ENCODE results near the gene MED26. TPM values are rescaled to one million over a fixed set of nuclear protein-coding genes. Genes with fewer than 3 reads are reported as not detected.

MED26 gene
- polyA plus RNA-seq, 3 donors from 2014 or later = 1.2 to 5.3 (median 2.0) TPM

GRCh38 chr19:16589917-16590316, 38.1 kb downstream of the MED26 start:
- Mint-ChIP-seq H3K27me3 (ENCODE audit: low read depth in 3 of 3) (peaks cover 7 to 35% (median 21%) of the 10 kb centered on the region in 3 donors), H3K27ac (peak overlapping the region in 5 of 6 donors; percentile 46 to 98 (median 96)), H3K4me1 (peaks cover 75 to 83% of the 10 kb centered on the region in 2 donors), H3K9me3 (no peaks in the 10 kb centered on the region), H3K4me3 (no peak overlapping the region), H3K36me3 (no peaks in the 10 kb centered on the region)
- no peak for DNase-seq

- no peak for DNase-seq
- peaks cover 9 to 35% (median 24%) of the 10 kb centered on the region in 3 donors for H3K27me3 Mint-ChIP-seq (ENCODE audit: low read depth in 3 of 3)
- H3K27ac Mint-ChIP-seq = peak overlapping the region; percentile 90 to 98 (median 97)
- peak overlapping the region; percentile 76 to 85 (median 81) for H3K4me3 Mint-ChIP-seq
- H3K4me1 Mint-ChIP-seq = peaks cover 75 to 83% of the 10 kb centered on the region in 2 donors
- H3K36me3 Mint-ChIP-seq = no peaks in the 10 kb centered on the region
- no peaks in the 10 kb centered on the region for H3K9me3 Mint-ChIP-seq
Observed at GRCh38 chr19:16588824-16589577, 39.0 kb downstream of the MED26 start.

DNA sequence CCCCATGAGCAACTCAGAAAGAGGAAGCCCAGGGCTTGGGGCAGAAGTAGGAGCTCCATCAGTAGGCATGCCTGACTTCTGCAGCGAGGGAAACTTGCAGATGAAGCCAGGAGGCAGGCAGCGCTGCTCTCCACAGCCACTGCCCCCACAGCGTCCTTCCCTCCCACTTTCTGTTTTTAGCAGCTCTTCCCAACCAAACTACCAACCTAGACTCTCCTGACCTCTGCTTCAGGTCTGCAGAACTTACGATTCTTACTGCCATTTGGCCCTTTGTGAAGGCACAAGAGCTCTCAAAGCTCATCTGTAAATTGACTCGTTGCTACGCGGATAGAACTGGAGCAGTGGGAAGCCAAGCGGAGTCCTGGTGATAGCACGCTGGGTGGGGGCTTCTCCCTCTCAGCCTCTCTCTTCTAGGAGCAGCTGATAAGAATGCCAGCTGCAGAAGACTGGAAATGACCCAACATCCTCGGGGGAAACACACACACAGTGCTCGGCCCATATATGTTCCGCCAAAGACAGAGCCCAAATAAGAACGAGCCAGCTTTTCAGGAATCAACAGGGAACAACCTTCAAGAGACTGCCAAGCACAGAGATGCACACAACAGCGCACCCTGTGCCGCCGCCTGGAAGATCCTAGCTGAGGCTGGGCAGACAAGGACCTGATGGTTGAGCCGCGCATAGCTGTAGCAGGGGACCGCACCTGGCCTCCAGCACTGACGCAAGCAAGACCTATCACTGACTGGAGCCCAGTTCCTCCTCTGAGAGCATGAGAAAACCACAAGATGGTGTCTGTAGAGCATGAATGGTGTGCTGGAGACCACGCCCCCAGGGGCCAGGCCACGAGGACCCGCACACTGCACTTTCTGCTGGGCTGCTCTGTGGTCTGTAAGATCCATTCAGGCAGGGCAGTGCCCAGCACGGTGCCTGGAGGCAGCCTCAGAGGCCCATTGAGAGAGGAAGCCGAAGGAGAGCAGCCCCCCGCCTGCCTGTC, 39.9 kb downstream of the MED26 start:
- H3K27ac Mint-ChIP-seq = peak overlapping the region; percentile 90 to 98 (median 97)
- H3K36me3 Mint-ChIP-seq = no peaks in the 10 kb centered on the region
- no peaks in the 10 kb centered on the region for H3K9me3 Mint-ChIP-seq
- H3K4me1 Mint-ChIP-seq = peaks cover 75 to 83% of the 10 kb centered on the region in 2 donors
- peak overlapping the region; percentile 76 to 85 (median 81) for H3K4me3 Mint-ChIP-seq
- peaks cover 17 to 39% (median 30%) of the 10 kb centered on the region in 3 donors for H3K27me3 Mint-ChIP-seq (ENCODE audit: low read depth in 3 of 3)
- peak; percentile 81 to 86 (median 84) for DNase-seq

DNA sequence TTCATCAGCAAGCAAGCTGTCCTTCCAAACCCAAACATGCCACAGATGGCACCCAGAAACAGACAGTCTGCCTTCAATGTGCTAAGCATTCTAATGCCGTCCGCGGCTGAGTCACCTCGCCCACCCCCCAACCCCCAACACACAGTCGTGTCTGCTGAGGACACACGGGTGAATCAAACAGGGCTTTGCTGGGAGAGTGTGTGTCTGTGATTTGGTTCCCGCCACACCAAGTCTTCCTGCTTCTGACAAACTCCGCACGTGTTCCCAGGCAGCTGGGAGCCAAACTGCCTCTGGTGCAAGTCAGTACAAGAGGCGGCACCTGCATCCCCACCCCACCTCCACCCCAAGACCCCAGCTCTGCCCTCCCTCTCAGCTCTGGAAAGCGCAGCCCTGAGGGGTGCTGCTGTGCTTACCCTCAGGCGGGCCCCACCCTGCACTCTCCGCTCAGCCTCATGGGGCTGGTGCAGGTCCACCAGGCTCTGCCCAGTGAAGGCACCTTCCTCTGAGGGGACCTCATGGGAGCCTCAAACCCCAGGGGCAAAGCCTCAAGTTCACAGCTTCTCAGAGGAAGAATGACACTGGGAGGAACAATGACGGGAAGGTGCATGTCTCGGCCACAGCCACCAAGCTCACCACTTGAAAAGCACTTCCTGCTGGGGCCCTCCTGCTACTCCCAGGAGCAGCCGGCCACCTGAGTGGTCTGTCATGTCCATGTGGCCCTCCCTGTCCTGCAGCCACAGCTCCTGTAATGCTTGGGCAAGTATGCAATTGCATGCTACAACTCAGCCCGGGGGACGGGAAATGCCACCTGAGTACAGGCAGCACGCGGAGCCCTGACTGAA, 40.8 kb downstream of the MED26 start:
- peaks cover 17 to 40% (median 30%) of the 10 kb centered on the region in 3 donors for H3K27me3 Mint-ChIP-seq (ENCODE audit: low read depth in 3 of 3)
- H3K27ac Mint-ChIP-seq = peak overlapping the region; percentile 90 to 98 (median 97)
- peak; percentile 76 to 86 (median 84) for DNase-seq
- no peaks in the 10 kb centered on the region for H3K36me3 Mint-ChIP-seq
- H3K4me3 Mint-ChIP-seq = peak overlapping the region; percentile 76 to 85 (median 81)
- H3K4me1 Mint-ChIP-seq = peaks cover 77 to 83% of the 10 kb centered on the region in 2 donors
- no peaks in the 10 kb centered on the region for H3K9me3 Mint-ChIP-seq

- H3K27me3 Mint-ChIP-seq (ENCODE audit: low read depth in 3 of 3) = peaks cover 17 to 40% (median 34%) of the 10 kb centered on the region in 3 donors
- peak overlapping the region; percentile 34 to 98 (median 97) for H3K27ac Mint-ChIP-seq
- H3K36me3 Mint-ChIP-seq = no peaks in the 10 kb centered on the region
- DNase-seq = no peak
- H3K4me1 Mint-ChIP-seq = peaks cover 82 to 83% of the 10 kb centered on the region in 2 donors
- H3K4me3 Mint-ChIP-seq = peak overlapping the region; percentile 80 to 85 (median 81)
- no peaks in the 10 kb centered on the region for H3K9me3 Mint-ChIP-seq
Observed at GRCh38 chr19:16586477-16586871, 41.5 kb downstream of the MED26 start.

DNA sequence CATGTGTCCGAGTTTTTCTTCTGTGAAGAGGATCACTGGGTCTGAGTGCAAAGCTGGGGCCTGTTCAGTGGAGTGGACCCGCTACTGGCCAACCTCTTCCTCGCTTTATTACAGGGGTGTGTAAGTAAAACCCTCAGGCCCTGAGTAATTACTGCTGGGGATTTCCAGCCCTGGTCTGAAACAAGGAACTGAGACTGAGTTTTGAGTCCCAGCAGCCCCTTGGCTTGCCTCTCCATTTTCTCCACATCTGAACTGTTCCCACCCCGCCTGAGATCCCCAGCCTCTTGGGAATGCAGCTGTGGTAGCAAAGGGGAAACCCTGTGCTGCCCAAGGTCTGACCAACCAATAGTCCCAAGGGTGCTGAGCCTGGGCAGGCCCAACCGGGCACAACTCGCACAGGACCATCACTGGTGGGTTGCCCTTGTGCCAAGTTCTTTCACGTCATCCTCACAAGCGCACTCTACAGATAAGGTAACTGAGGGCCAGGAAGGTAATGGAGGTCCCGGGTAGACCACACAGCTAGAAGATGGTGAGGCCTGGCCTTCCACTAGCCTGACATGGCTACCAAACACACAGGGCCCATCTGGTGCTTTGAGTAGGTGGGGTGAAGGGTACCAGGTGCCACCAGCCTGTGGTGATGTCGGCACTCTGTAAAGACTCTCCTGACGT, 42.1 kb downstream of the MED26 start:
- Mint-ChIP-seq H3K27ac (peak overlapping the region; percentile 34 to 98 (median 96)), H3K4me1 (peaks cover 82% of the 10 kb centered on the region in 2 donors), H3K36me3 (no peaks in the 10 kb centered on the region), H3K9me3 (no peaks in the 10 kb centered on the region), H3K4me3 (peak overlapping the region; percentile 45 to 80 (median 61)), H3K27me3 (ENCODE audit: low read depth in 3 of 3) (peaks cover 18 to 40% (median 34%) of the 10 kb centered on the region in 3 donors)
- peak in 1 of 3 donors; percentile 44 for DNase-seq

- Mint-ChIP-seq H3K27ac (peak overlapping the region; percentile 90 to 98 (median 96)), H3K4me3 (peak overlapping the region; percentile 76 to 87 (median 84)), H3K4me1 (peaks cover 82 to 83% of the 10 kb centered on the region in 2 donors), H3K9me3 (no peaks in the 10 kb centered on the region), H3K27me3 (ENCODE audit: low read depth in 3 of 3) (peaks cover 19 to 40% (median 34%) of the 10 kb centered on the region in 3 donors), H3K36me3 (no peaks in the 10 kb centered on the region)
- no peak for DNase-seq
Observed at GRCh38 chr19:16585094-16585801, 42.8 kb downstream of the MED26 start.

DNA sequence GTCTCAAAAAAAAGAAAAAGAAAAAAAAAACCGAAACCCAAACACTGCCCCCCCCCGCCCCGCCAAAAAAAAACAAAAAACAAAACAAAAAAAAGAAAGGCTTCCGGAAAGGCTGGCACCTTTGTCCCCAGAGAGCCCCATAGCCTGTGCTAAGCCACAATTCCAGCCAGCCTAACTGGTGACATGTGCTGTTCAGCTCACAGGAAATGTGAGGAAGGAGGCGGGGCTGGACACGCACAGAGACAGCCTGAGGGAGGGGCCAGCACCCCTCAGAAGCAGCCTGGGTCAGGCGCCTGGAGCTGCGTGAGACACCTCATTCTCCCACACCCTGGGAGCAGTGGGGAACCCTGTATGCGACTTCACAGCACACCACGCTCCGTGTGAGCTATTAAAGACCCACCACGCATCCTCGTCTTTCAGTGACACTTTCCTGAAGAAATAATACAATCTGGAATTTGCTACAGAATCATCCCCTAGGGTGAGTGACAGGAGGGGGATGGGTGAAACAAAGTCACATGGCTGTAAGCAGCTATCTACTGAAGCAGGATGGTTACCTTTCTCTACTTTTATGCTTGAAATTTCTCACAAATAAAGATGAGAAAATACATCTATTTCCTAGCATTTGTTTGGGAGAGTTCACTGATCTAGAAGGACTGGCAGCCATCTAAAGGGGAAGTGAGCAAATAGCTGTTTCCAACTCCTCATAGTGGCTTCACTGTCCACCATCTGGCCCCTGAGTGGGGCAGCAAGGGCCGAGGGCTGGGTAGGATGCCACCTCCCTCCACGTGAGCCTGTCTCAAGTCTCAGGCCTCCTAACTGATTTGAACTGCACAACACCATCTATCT, 43.5 kb downstream of the MED26 start:
- H3K36me3 Mint-ChIP-seq = no peaks in the 10 kb centered on the region
- peaks cover 23 to 43% (median 35%) of the 10 kb centered on the region in 3 donors for H3K27me3 Mint-ChIP-seq (ENCODE audit: low read depth in 3 of 3)
- H3K27ac Mint-ChIP-seq = peak overlapping the region; percentile 90 to 98 (median 96)
- DNase-seq = peak; percentile 98
- H3K4me1 Mint-ChIP-seq = peaks cover 85 to 88% of the 10 kb centered on the region in 2 donors
- peak overlapping the region; percentile 76 to 87 (median 84) for H3K4me3 Mint-ChIP-seq
- no peaks in the 10 kb centered on the region for H3K9me3 Mint-ChIP-seq

GRCh38 chr19:16582486-16583261, 45.3 kb downstream of the MED26 start:
- peaks cover 0 to 4% (median 0%) of the 10 kb centered on the region in 3 donors for H3K36me3 Mint-ChIP-seq
- H3K27ac Mint-ChIP-seq = peak overlapping the region; percentile 81 to 98 (median 96)

DNA sequence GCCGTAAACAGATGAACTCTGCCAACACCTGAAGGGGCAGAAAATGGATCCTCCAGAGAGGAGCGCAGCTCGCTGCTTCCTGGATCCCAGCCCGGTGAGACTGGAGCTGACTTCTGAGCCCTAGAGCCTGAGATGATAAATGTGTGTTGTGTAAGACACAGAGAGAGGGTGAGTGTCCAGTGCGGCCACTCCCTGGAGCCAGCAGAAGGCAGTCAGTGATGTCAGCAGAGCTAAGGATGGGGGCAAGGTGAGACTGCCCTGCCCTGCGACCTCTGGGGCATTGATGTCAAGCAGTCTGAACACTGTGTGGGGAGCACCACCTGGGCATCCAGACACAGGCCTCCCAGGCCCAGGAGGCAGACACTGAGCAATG, 46.0 kb downstream of the MED26 start:
- Mint-ChIP-seq H3K27ac (peak overlapping the region in 5 of 6 donors; percentile 34 to 95 (median 87)), H3K4me3 (peak overlapping the region in 4 of 5 donors; percentile 27 to 58 (median 36)), H3K27me3 (ENCODE audit: low read depth in 3 of 3) (peaks cover 25 to 32% (median 27%) of the 10 kb centered on the region in 3 donors), H3K4me1 (peaks cover 71 to 72% of the 10 kb centered on the region in 2 donors), H3K36me3 (peaks cover 0 to 4% (median 0%) of the 10 kb centered on the region in 3 donors), H3K9me3 (no peaks in the 10 kb centered on the region)
- no peak for DNase-seq

More at GRCh38 chr19:16582486-16583261, 45.3 kb downstream of the MED26 start:
- Mint-ChIP-seq H3K4me1 (peaks cover 78% of the 10 kb centered on the region in 2 donors), H3K27me3 (ENCODE audit: low read depth in 3 of 3) (peaks cover 26 to 36% (median 30%) of the 10 kb centered on the region in 3 donors), H3K9me3 (no peaks in the 10 kb centered on the region), H3K4me3 (peak overlapping the region in 4 of 5 donors; percentile 35 to 84 (median 48))
- no peak for DNase-seq

Data from immature natural killer cell (primary cell).